HCT116 (cell line): ENCODE data around the gene GIGYF1. TPM values are rescaled to one million over a fixed set of nuclear protein-coding genes. Genes with fewer than 3 reads are reported as not detected.

Experiments
- ATAC-seq: fragments of 200-7000 bp; cut with Tn5 transposase; 2 replicates; pipeline ENCODE4 v1.9.1; 2020; ENCODE audit warnings: mild to moderate bottlenecking, moderate library complexity
- BruUV-seq: library from RNA; stranded (reverse); fragments of 400-500 nt; replicated peaks from 2 replicates; lab custom pipeline; 2021; lab: Mats Ljungman, UMichigan
- CTCF ChIA-PET: fragments of 300-600 bp; sonication (Branson Sonifier 250); formaldehyde crosslinking; loops from one replicate; lab custom pipeline; 2021; ENCODE audit warnings: antibody characterized with exemption; lab: Charles Lee
- POLR2A ChIA-PET: fragments of 300-600, 350-600 bp; sonication (Branson Sonifier 250); formaldehyde crosslinking; loops from one replicate; lab custom pipeline; 2021; ENCODE audit warnings: antibody characterized with exemption; lab: Charles Lee
- RAD21 ChIA-PET, 2 experiments: fragments of 300-600 bp; sonication (Branson Sonifier 250); formaldehyde crosslinking; loops; one replicate each; lab custom pipeline; 2023; ENCODE audit warnings: low total read pairs in 2 of 2; ENCODE audit not compliant: uncharacterized antibody in 2 of 2, unreplicated experiment in 2 of 2, low non-redundant PET in 1 of 2; lab: Charles Lee
- DNase-seq: peaks from one replicate; pipeline ENCODE4 v3.0.0-alpha.2; 2010; ENCODE audit warnings: low read depth, low spot score
- H2AFZ ChIP-seq: fragments of 200-600 bp; shearing (Covaris generic), sonication (generic); 2 replicates; pipeline ENCODE4 v1.6.1; 2017; ENCODE audit warnings: low read depth, mixed run types, mixed read lengths, antibody characterized with exemption, low read length; ENCODE audit not compliant: poor library complexity, severe bottlenecking
- H3K27ac ChIP-seq: 2 replicates; pipeline ENCODE4 v1.5.1; 2012; ENCODE audit warnings: low read depth, low read length
- H3K27me3 ChIP-seq: fragments of 200-600 bp; sonication (generic); 2 replicates; pipeline ENCODE4 v1.6.1; 2016; ENCODE audit warnings: mixed run types, low read length, mixed read lengths; ENCODE audit not compliant: insufficient read depth
- H3K36me3 ChIP-seq, 2 experiments: fragments of 200-500 bp in 1 of 2; fragments of 200-600 bp in 1 of 2; sonication (Bioruptor generic) in 1 of 2; sonication (generic) in 1 of 2; 2 replicates each; pipeline versions ENCODE4 v1.5.1 to v1.6.1; 2014 to 2016; ENCODE audit warnings: low read length in 2 of 2, inconsistent platforms in 1 of 2, mixed read lengths in 1 of 2, mixed run types in 1 of 2; ENCODE audit not compliant: insufficient read depth in 2 of 2, control insufficient read depth in 1 of 2
- H3K4me1 ChIP-seq, 2 experiments: fragments of 200-600 bp in 1 of 2; sonication (generic) in 1 of 2; 2 replicates each; pipeline versions ENCODE4 v1.5.1 to v1.6.1; 2012 to 2017; ENCODE audit warnings: low read length in 2 of 2, inconsistent platforms in 1 of 2, mild to moderate bottlenecking in 1 of 2, mixed read lengths in 1 of 2, mixed run types in 1 of 2, moderate library complexity in 1 of 2; ENCODE audit not compliant: insufficient read depth in 2 of 2, control insufficient read depth in 1 of 2
- H3K4me2 ChIP-seq: fragments of 200-600 bp; sonication (generic); 2 replicates; pipeline ENCODE4 v1.6.1; 2017; ENCODE audit warnings: mixed run types, low read length, mixed read lengths
- H3K4me3 ChIP-seq, 2 experiments: fragments of 200-600 bp in 1 of 2; sonication (generic) in 1 of 2; replicated peaks in 1 of 2; 2 replicates each; pipeline ENCODE4 v1.5.1; 2011 to 2016; ENCODE audit warnings: low read length in 2 of 2, control low read depth in 1 of 2, low read depth in 1 of 2, mild to moderate bottlenecking in 1 of 2, mixed read lengths in 1 of 2, mixed run types in 1 of 2
- H3K79me2 ChIP-seq: fragments of 200-600 bp; sonication (generic); 2 replicates; pipeline ENCODE4 v1.6.1; 2017; ENCODE audit warnings: mild to moderate bottlenecking, mixed run types, low read length, moderate library complexity, mixed read lengths; ENCODE audit not compliant: insufficient read depth
- H3K9ac ChIP-seq: fragments of 200-600 bp; sonication (generic); 2 replicates; pipeline ENCODE4 v1.6.1; 2016; ENCODE audit warnings: low read length, mixed read lengths
- H3K9me2 ChIP-seq: fragments of 200-600 bp; sonication (generic), shearing (Covaris generic); 2 replicates; pipeline ENCODE4 v1.6.1; 2017; ENCODE audit warnings: mixed run types, mild to moderate bottlenecking, moderate library complexity; ENCODE audit not compliant: insufficient read depth
- H3K9me3 ChIP-seq, 2 experiments: fragments of 200-500 bp in 1 of 2; fragments of 200-600 bp in 1 of 2; sonication (Bioruptor generic) in 1 of 2; sonication (generic) in 1 of 2; 2 replicates each; pipeline ENCODE4 v1.6.1; 2014 to 2017; ENCODE audit warnings: low read length in 2 of 2, mixed read lengths in 2 of 2, inconsistent platforms in 1 of 2, low read depth in 1 of 2, mild to moderate bottlenecking in 1 of 2, mixed run types in 1 of 2, moderate library complexity in 1 of 2; ENCODE audit not compliant: control insufficient read depth in 1 of 2, insufficient read depth in 1 of 2
- H4K20me1 ChIP-seq: fragments of 200-600 bp; sonication (generic), shearing (Covaris generic); 2 replicates; pipeline ENCODE4 v1.6.1; 2017; ENCODE audit warnings: mixed run types, mild to moderate bottlenecking, moderate library complexity; ENCODE audit not compliant: insufficient read depth
- ATF3 ChIP-seq: IDR thresholded peaks from 2 replicates; pipeline ENCODE4 v1.6.1; 2012
- CEBPB ChIP-seq: IDR thresholded peaks from 2 replicates; pipeline ENCODE4 v1.6.1; 2012; ENCODE audit warnings: low read depth
- EGR1 ChIP-seq: IDR thresholded peaks from 2 replicates; pipeline ENCODE4 v1.6.1; 2012; ENCODE audit warnings: low read depth
- ELF1 ChIP-seq: IDR thresholded peaks from 2 replicates; pipeline ENCODE4 v1.6.1; 2012; ENCODE audit warnings: low read depth, borderline replicate concordance
- EZH2 ChIP-seq: fragments of 200-600 bp; sonication (generic); IDR thresholded peaks from 2 replicates; pipeline ENCODE4 v1.6.1; 2017; ENCODE audit warnings: antibody characterized with exemption, mixed run types
- EZH2phosphoT487 ChIP-seq: fragments of 200-600 bp; IDR thresholded peaks from 2 replicates; pipeline ENCODE4 v1.6.1; 2018; ENCODE audit warnings: antibody characterized with exemption, borderline replicate concordance
- JUND ChIP-seq: IDR thresholded peaks from 2 replicates; pipeline ENCODE4 v1.6.1; 2012
- POLR2A ChIP-seq: IDR thresholded peaks from 2 replicates; pipeline ENCODE4 v1.7.0; 2011; ENCODE audit warnings: borderline replicate concordance; ENCODE audit not compliant: insufficient read depth, insufficient read length; ENCODE audit errors: extremely low read depth
- POLR2AphosphoS5 ChIP-seq: IDR thresholded peaks from 2 replicates; pipeline ENCODE4 v1.6.1; 2011; ENCODE audit warnings: mild to moderate bottlenecking, low read depth, low read length, moderate library complexity
- RAD21 ChIP-seq: IDR thresholded peaks from 2 replicates; pipeline ENCODE4 v1.6.1; 2012; ENCODE audit warnings: low read depth, mild to moderate bottlenecking
- TCF7L2 ChIP-seq: IDR thresholded peaks from 2 replicates; pipeline ENCODE4 v1.7.0; 2011; ENCODE audit warnings: borderline replicate concordance, inconsistent platforms; ENCODE audit not compliant: insufficient read depth, insufficient read length; ENCODE audit errors: extremely low read depth
- YY1 ChIP-seq: IDR thresholded peaks from 2 replicates; pipeline ENCODE4 v1.6.1; 2011; ENCODE audit warnings: low read length, low read depth, moderate library complexity, mild to moderate bottlenecking; ENCODE audit not compliant: insufficient replicate concordance; ENCODE audit errors: extremely low read depth
- ZFX ChIP-seq: fragments of 450-650 bp; IDR thresholded peaks from 2 replicates; pipeline ENCODE4 v1.6.1; 2017
- ZNF274 ChIP-seq: fragments of 200-500 bp; sonication (Bioruptor generic); IDR thresholded peaks from 2 replicates; pipeline ENCODE4 v1.6.1; 2014; ENCODE audit warnings: mild to moderate bottlenecking, low read depth, low read length, inconsistent platforms
- intact Hi-C: fragments of 100-400 bp; cut with micrococcal nuclease; formaldehyde crosslinking; loops from 2 replicates; pipeline ENCODE4 v1.10.0; 2022
- total RNA-seq: library from RNA; stranded (reverse); gene quantifications from one replicate; pipeline ENCODE4 v1.2.1, GENCODE V29; 2021; ENCODE audit not compliant: unreplicated experiment
- TF ChIP-seq, protein P1 (sequence below): IDR thresholded peaks from 2 replicates; pipeline ENCODE4 v1.6.1; 2012
- TF ChIP-seq, protein P2 (sequence below): IDR thresholded peaks from 2 replicates; pipeline ENCODE4 v1.6.1; 2011; ENCODE audit warnings: mild to moderate bottlenecking, low read length, moderate library complexity; ENCODE audit not compliant: insufficient replicate concordance; ENCODE audit errors: extremely low read depth
- TF ChIP-seq, protein P3 (sequence below), 3 experiments: fragments of 200-600 bp in 1 of 3; sonication (generic) in 1 of 3; IDR thresholded peaks in 2 of 3; conservative IDR thresholded peaks in 1 of 3; 2 replicates each; pipeline ENCODE4 v1.5.1; 2012 to 2017; ENCODE audit warnings: low read depth in 2 of 3, low read length in 2 of 3, antibody characterized with exemption in 1 of 3, borderline replicate concordance in 1 of 3, control low read depth in 1 of 3, mild to moderate bottlenecking in 1 of 3, mixed read lengths in 1 of 3, mixed run types in 1 of 3, moderate library complexity in 1 of 3; ENCODE audit not compliant: insufficient read depth in 1 of 3

Gene GIGYF1
- total RNA-seq, 1 experiment from 2014 or later: 59.7 TPM

- ChIA-PET CTCF (no interaction called here), RAD21 (no interaction called here)
Observed at GRCh38 chr7:100675105-100675451, 19.0 kb downstream of the GIGYF1 start.

More at GRCh38 chr7:100675105-100675451, 19.0 kb downstream of the GIGYF1 start:
- no TSS peak for BruUV-seq
- no peak for DNase-seq
- ATAC-seq: no peak
- H3K27ac ChIP-seq: peak overlapping the region; percentile 95
- TF ChIP-seq, protein P1, sequence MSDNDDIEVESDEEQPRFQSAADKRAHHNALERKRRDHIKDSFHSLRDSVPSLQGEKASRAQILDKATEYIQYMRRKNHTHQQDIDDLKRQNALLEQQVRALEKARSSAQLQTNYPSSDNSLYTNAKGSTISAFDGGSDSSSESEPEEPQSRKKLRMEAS: no peak
- TF ChIP-seq EZH2phosphoT487 (no peak), YY1 (no peak), ZNF274 (no peak), CEBPB (no peak), POLR2A (no peak), ATF3 (no peak), RAD21 (no peak), TCF7L2 (no peak), ELF1 (no peak), EZH2 (no peak), JUND (no peak), ZFX (no peak), POLR2AphosphoS5 (no peak), EGR1 (no peak)
- TF ChIP-seq, protein P2, sequence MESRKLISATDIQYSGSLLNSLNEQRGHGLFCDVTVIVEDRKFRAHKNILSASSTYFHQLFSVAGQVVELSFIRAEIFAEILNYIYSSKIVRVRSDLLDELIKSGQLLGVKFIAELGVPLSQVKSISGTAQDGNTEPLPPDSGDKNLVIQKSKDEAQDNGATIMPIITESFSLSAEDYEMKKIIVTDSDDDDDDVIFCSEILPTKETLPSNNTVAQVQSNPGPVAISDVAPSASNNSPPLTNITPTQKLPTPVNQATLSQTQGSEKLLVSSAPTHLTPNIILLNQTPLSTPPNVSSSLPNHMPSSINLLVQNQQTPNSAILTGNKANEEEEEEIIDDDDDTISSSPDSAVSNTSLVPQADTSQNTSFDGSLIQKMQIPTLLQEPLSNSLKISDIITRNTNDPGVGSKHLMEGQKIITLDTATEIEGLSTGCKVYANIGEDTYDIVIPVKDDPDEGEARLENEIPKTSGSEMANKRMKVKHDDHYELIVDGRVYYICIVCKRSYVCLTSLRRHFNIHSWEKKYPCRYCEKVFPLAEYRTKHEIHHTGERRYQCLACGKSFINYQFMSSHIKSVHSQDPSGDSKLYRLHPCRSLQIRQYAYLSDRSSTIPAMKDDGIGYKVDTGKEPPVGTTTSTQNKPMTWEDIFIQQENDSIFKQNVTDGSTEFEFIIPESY: no peak
- TF ChIP-seq, protein P3, sequence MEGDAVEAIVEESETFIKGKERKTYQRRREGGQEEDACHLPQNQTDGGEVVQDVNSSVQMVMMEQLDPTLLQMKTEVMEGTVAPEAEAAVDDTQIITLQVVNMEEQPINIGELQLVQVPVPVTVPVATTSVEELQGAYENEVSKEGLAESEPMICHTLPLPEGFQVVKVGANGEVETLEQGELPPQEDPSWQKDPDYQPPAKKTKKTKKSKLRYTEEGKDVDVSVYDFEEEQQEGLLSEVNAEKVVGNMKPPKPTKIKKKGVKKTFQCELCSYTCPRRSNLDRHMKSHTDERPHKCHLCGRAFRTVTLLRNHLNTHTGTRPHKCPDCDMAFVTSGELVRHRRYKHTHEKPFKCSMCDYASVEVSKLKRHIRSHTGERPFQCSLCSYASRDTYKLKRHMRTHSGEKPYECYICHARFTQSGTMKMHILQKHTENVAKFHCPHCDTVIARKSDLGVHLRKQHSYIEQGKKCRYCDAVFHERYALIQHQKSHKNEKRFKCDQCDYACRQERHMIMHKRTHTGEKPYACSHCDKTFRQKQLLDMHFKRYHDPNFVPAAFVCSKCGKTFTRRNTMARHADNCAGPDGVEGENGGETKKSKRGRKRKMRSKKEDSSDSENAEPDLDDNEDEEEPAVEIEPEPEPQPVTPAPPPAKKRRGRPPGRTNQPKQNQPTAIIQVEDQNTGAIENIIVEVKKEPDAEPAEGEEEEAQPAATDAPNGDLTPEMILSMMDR (IDR thresholded peaks at IDR 0.05 in 2 of 3, conservative IDR thresholded peaks at IDR 0.05 in 1 of 3; ENCODE audit: borderline replicate concordance in 1 of 3, insufficient read depth in 1 of 3, low read depth in 2 of 3, low read length in 2 of 3): no peak
- no peaks in the 10 kb centered on the region for H3K27me3 ChIP-seq
- intact Hi-C loops: no loop called here
- H3K36me3 ChIP-seq: peaks cover 6 to 17% of the 10 kb centered on the region in 2 experiments; a peak in 3 of 4 replicates
- H4K20me1 ChIP-seq: no peaks in the 10 kb centered on the region
- H3K9ac ChIP-seq: peak overlapping the region; percentile 87
- no peaks in the 10 kb centered on the region for H3K9me2 ChIP-seq
- H2AFZ ChIP-seq: no peak overlapping the region
- POLR2A ChIA-PET: no interaction called here
- H3K4me2 ChIP-seq: peak overlapping the region; percentile 94
- H3K79me2 ChIP-seq: peaks cover 26% of the 10 kb centered on the region
- H3K4me3 ChIP-seq: peak overlapping the region; percentile 88 to 96
- no peaks in the 10 kb centered on the region for H3K9me3 ChIP-seq
- H3K4me1 ChIP-seq: peaks cover 0 to 14% of the 10 kb centered on the region in 2 experiments; a peak in 1 of 4 replicates
